Endothelial cell of umbilical vein (primary cell): ENCODE measurements around the gene FCSK. TPM values are rescaled to one million over a fixed set of nuclear protein-coding genes. Genes with fewer than 3 reads are reported as not detected.

Experiments used
- BruUV-seq: library from RNA; stranded (reverse); fragments of 400-500 nt; replicated peaks from 2 replicates; lab custom pipeline; 2021; lab: Mats Ljungman, UMichigan
- CTCF ChIA-PET: fragments of 300-600, 350-600 bp; sonication (Branson Sonifier 250); formaldehyde crosslinking; loops from one replicate; lab custom pipeline; 2021; ENCODE audit warnings: antibody characterized with exemption, inconsistent platforms; lab: Charles Lee
- POLR2A ChIA-PET: fragments of 300-600, 350-600 bp; sonication (Branson Sonifier 250); formaldehyde crosslinking; loops from one replicate; lab custom pipeline; 2021; ENCODE audit warnings: antibody characterized with exemption, inconsistent platforms; lab: Charles Lee
- DNase-seq: peaks from one replicate; pipeline ENCODE4 v3.0.0-alpha.2; 2011; ENCODE audit warnings: low read depth, low spot score
- FAIRE-seq: peaks from 2 replicates; lab custom pipeline; 2011; peaks lifted over from hg19 to GRCh38; lab: Jason Lieb, UNC
- H2AFZ ChIP-seq: 2 replicates; pipeline ENCODE4 v1.6.0; 2012; ENCODE audit warnings: low read depth, low read length, control low read depth, inconsistent platforms
- H3K27ac ChIP-seq: 2 replicates; pipeline ENCODE4 v1.5.1; 2011; ENCODE audit warnings: low read depth, mild to moderate bottlenecking, control low read depth, low read length, moderate library complexity; ENCODE audit not compliant: insufficient read depth
- H3K27me3 ChIP-seq, 2 experiments: 2 replicates each; pipeline versions ENCODE4 v1.6.0 to v1.6.1; 2011; ENCODE audit warnings: low read length in 2 of 2, mixed read lengths in 1 of 2; ENCODE audit not compliant: control insufficient read depth in 2 of 2, insufficient read depth in 2 of 2
- H3K36me3 ChIP-seq, 2 experiments: 2 replicates in 1 of 2; 3 replicates in 1 of 2; pipeline ENCODE4 v1.5.1; 2011; ENCODE audit warnings: low read length in 2 of 2, mild to moderate bottlenecking in 1 of 2, moderate library complexity in 1 of 2; ENCODE audit not compliant: control insufficient read depth in 2 of 2, insufficient read depth in 2 of 2; ENCODE audit errors: extremely low read depth in 1 of 2
- H3K4me1 ChIP-seq: 3 replicates; pipeline ENCODE4 v1.5.1; 2011; ENCODE audit warnings: mild to moderate bottlenecking, low read length; ENCODE audit not compliant: control insufficient read depth, insufficient read depth; ENCODE audit errors: extremely low read depth
- H3K4me2 ChIP-seq: 2 replicates; pipeline ENCODE4 v1.6.1; 2011; ENCODE audit warnings: low read length, control low read depth, mixed read lengths; ENCODE audit not compliant: insufficient read depth
- H3K4me3 ChIP-seq, 3 experiments: fragments of 200-600 bp in 1 of 3; sonication (generic), shearing (Covaris generic) in 1 of 3; replicated peaks in 1 of 3; 2 replicates each; pipeline ENCODE4 v1.5.1; 2011 to 2016; ENCODE audit warnings: control low read depth in 3 of 3, low read length in 3 of 3, mild to moderate bottlenecking in 2 of 3, inconsistent platforms in 1 of 3, low read depth in 1 of 3, moderate library complexity in 1 of 3; ENCODE audit not compliant: insufficient read depth in 1 of 3
- H3K79me2 ChIP-seq: 2 replicates; pipeline ENCODE4 v1.6.0; 2012; ENCODE audit warnings: low read length, inconsistent platforms; ENCODE audit not compliant: control insufficient read depth, insufficient read depth
- H3K9ac ChIP-seq: replicated peaks from 2 replicates; pipeline ENCODE3; 2011; ENCODE audit warnings: low read length, control low read depth; ENCODE audit not compliant: insufficient read depth; ENCODE audit errors: extremely low read depth
- H3K9me1 ChIP-seq: replicated peaks from 3 replicates; pipeline ENCODE4 v1.6.0; 2011; ENCODE audit warnings: mild to moderate bottlenecking, low read length; ENCODE audit not compliant: control insufficient read depth, insufficient read depth; ENCODE audit errors: extremely low read depth
- H3K9me3 ChIP-seq: replicated peaks from 2 replicates; pipeline ENCODE4 v1.5.1; 2012; ENCODE audit warnings: low read length, inconsistent platforms; ENCODE audit not compliant: control insufficient read depth, insufficient read depth
- H4K20me1 ChIP-seq: replicated peaks from 2 replicates; pipeline ENCODE3; 2011; ENCODE audit warnings: mild to moderate bottlenecking, low read length; ENCODE audit not compliant: control insufficient read depth, insufficient read depth; ENCODE audit errors: extremely low read depth
- EZH2 ChIP-seq: IDR thresholded peaks from 2 replicates; pipeline ENCODE4 v1.6.1; 2012; ENCODE audit warnings: borderline replicate concordance, low read depth, mild to moderate bottlenecking, moderate library complexity, low read length, inconsistent platforms; ENCODE audit not compliant: severe bottlenecking
- FOS ChIP-seq: IDR thresholded peaks from 2 replicates; pipeline ENCODE4 v1.6.1; 2011; ENCODE audit warnings: mild to moderate bottlenecking, low read length, moderate library complexity, borderline replicate concordance; ENCODE audit not compliant: insufficient read depth
- GATA2 ChIP-seq: IDR thresholded peaks from 2 replicates; pipeline ENCODE4 v1.7.0; 2011; ENCODE audit warnings: low read depth, mild to moderate bottlenecking, moderate library complexity, mixed read lengths, low read length; ENCODE audit not compliant: insufficient read length, insufficient read depth
- JUN ChIP-seq: IDR thresholded peaks from 2 replicates; pipeline ENCODE4 v1.6.1; 2011; ENCODE audit warnings: borderline replicate concordance, low read depth; ENCODE audit not compliant: insufficient read length, insufficient read depth
- MYC ChIP-seq: IDR thresholded peaks from one replicate; pipeline ENCODE4 v1.6.1; 2011; ENCODE audit warnings: mild to moderate bottlenecking, low read depth, low read length
- POLR2A ChIP-seq: IDR thresholded peaks from 2 replicates; pipeline ENCODE4 v1.6.1; 2012; ENCODE audit warnings: low read depth, mild to moderate bottlenecking, control low read depth, low read length
- POLR2AphosphoS5 ChIP-seq: IDR thresholded peaks from 2 replicates; pipeline ENCODE4 v1.6.1; 2012; ENCODE audit warnings: low read depth, mild to moderate bottlenecking, control low read depth, low read length, moderate library complexity; ENCODE audit not compliant: insufficient read depth
- dilution Hi-C: fragments of 300-500 bp; cut with MboI; formaldehyde crosslinking; loops from one replicate; pipeline ENCODE4 v1.15.0; 2019; ENCODE audit warnings: low sequenced_read_pairs; ENCODE audit not compliant: extremely low pct_ligation_motif_present
- intact Hi-C: fragments of 100-400 bp; cut with micrococcal nuclease; formaldehyde crosslinking; loops from one replicate; pipeline ENCODE4 v1.10.0; 2022
- polyA plus RNA-seq, 4 experiments: library from polyadenylated mRNA; depleted of rRNA in 3 of 4; stranded (reverse) in 3 of 4; unstranded in 1 of 4; fragments of >200 nt; gene quantifications; 2 replicates each; pipeline versions ENCODE4 v1.2.1 to v1.2.3, GENCODE V29; 2011 to 2012; ENCODE audit warnings: missing spikeins in 1 of 4
- total RNA-seq: library from RNA; stranded (reverse); gene quantifications from 2 replicates; pipeline ENCODE4 v1.2.3, GENCODE V29; 2021
- TF ChIP-seq, protein P1 (sequence below), 2 donors: IDR thresholded peaks; 1 replicate in 1 of 2; 2 replicates in 1 of 2; pipeline ENCODE4 v1.5.1; 2011; ENCODE audit warnings: low read length in 2 of 2, mild to moderate bottlenecking in 2 of 2, moderate library complexity in 2 of 2, control low read depth in 1 of 2, inconsistent platforms in 1 of 2, low read depth in 1 of 2; ENCODE audit not compliant: insufficient read depth in 1 of 2; ENCODE audit errors: extremely low read depth in 1 of 2
- TF ChIP-seq, protein P2 (sequence below): IDR thresholded peaks from 2 replicates; pipeline ENCODE4 v1.6.1; 2011; ENCODE audit not compliant: insufficient read depth, insufficient read length

Gene FCSK
- total and polyA plus RNA-seq, 2 donors (not counting 3 experiments of a cell fraction or from before 2014, with no cell fraction given) = 12.4 to 18.0 TPM

DNA sequence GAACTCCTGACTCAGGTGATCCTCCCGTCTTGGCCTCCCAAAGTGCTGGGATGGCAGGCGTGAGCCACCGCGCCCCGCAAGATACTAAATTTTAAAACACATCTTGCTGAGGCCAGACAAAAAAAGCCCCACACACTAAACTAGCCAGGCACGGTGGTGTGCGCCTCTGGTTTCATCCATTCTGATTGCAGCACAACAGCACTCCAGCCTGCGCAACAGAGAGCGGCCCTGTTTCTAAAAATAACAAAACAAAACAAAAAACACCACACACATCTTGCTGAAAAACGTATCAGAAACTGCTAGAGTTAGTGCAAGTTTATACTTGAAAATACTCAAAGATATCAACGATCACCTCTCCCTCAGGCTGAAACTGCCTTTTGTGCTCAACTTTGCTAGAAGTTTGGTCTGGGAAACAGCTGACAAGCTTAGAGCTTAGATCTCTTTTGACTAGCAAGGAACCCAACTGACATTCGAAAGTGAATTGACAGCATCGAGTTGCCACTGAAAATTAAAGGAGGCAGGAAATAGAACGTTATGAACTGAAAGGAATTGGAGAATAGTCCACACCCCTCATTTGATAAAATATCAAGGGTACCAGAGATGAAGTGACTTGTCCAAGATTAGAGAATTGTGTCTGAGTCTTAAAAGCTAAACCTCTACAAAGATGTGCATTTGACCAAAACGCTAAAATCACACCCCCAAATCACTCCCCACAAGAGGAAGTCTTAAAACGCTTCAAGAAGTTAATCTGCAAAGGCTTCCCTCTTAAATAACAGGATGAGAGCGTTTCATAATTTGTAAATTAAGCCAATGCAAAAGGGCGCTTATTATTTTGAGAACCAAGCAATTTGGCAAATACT is 68.1 kb downstream of the FCSK start:
- H3K4me1 ChIP-seq = peaks cover 40% of the 10 kb centered on the region
- CTCF ChIA-PET = interaction anchor here (0.9 to 1.0 kb wide), 2 partner anchors 14 to 216 kb away, joined by 3 read pairs; no protein-coding TSS in a partner anchor
- peak overlapping the region; percentile 88 for H2AFZ ChIP-seq
- POLR2A ChIA-PET = no interaction called here
- no peak for TF ChIP-seq GATA2
- TF ChIP-seq MYC = no peak
- TF ChIP-seq, protein P1, sequence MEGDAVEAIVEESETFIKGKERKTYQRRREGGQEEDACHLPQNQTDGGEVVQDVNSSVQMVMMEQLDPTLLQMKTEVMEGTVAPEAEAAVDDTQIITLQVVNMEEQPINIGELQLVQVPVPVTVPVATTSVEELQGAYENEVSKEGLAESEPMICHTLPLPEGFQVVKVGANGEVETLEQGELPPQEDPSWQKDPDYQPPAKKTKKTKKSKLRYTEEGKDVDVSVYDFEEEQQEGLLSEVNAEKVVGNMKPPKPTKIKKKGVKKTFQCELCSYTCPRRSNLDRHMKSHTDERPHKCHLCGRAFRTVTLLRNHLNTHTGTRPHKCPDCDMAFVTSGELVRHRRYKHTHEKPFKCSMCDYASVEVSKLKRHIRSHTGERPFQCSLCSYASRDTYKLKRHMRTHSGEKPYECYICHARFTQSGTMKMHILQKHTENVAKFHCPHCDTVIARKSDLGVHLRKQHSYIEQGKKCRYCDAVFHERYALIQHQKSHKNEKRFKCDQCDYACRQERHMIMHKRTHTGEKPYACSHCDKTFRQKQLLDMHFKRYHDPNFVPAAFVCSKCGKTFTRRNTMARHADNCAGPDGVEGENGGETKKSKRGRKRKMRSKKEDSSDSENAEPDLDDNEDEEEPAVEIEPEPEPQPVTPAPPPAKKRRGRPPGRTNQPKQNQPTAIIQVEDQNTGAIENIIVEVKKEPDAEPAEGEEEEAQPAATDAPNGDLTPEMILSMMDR (IDR thresholded peaks at IDR 0.05; ENCODE audit: extremely low read depth in 1 of 2, insufficient read depth in 1 of 2, low read depth in 1 of 2, low read length in 2 of 2) = no peak
- no peak for TF ChIP-seq JUN
- no peak for TF ChIP-seq POLR2AphosphoS5
- TF ChIP-seq FOS = no peak
- no peak for TF ChIP-seq EZH2
- no peak for TF ChIP-seq POLR2A
- TF ChIP-seq, protein P2, sequence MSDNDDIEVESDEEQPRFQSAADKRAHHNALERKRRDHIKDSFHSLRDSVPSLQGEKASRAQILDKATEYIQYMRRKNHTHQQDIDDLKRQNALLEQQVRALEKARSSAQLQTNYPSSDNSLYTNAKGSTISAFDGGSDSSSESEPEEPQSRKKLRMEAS = no peak
- H3K9ac ChIP-seq = peak overlapping the region; percentile 93
- no peaks in the 10 kb centered on the region for H3K9me3 ChIP-seq
- H3K27ac ChIP-seq = peak overlapping the region; percentile 82
- H3K36me3 ChIP-seq = peaks cover 0 to 2% of the 10 kb centered on the region in 2 experiments
- no TSS peak for BruUV-seq
- H3K27me3 ChIP-seq = no peaks in the 10 kb centered on the region
- H4K20me1 ChIP-seq = peaks cover 8% of the 10 kb centered on the region
- peak overlapping the region; percentile 54 to 94 (median 71) for H3K4me3 ChIP-seq
- FAIRE-seq (no peak), DNase-seq (no peak)
- H3K4me2 ChIP-seq = peak overlapping the region; percentile 95
- H3K9me1 ChIP-seq = no peaks in the 10 kb centered on the region
- dilution Hi-C loops (no loop called here), intact Hi-C loops (loop anchor here (1.0 to 2.0 kb wide), 3 partner anchors 84 to 141 kb away; partner anchors contain the start of gene ST3GAL2)
- H3K79me2 ChIP-seq = peaks cover 50% of the 10 kb centered on the region
